Stimulated activated CD8-positive, alpha-beta memory T cell treated with anti-CD3 and anti-CD28 coated beads, Interleukin-15, amount 100 ng/mL, for 4 hours (primary cell): ENCODE results near the gene FBXO47.

Experiments
- DNase-seq, 2 donors: peaks; one replicate each; pipeline ENCODE4 v3.0.0-alpha.2; 2020; ENCODE audit warnings: low read depth in 2 of 2

Gene FBXO47

GRCh38 chr17:38905375-38905774, 61.8 kb downstream of the FBXO47 start:
- DNase-seq: no peak

- no peak for DNase-seq
Measured at GRCh38 chr17:38904892-38905291, 62.3 kb downstream of the FBXO47 start.

- no peak for DNase-seq
Measured at GRCh38 chr17:38903404-38903803, 63.8 kb downstream of the FBXO47 start.

- DNase-seq: no peak
Measured at GRCh38 chr17:38900978-38901656, 66.1 kb downstream of the FBXO47 start.

GRCh38 chr17:38899421-38899820, 67.8 kb downstream of the FBXO47 start:
- DNase-seq: no peak

GRCh38 chr17:38898812-38899348, 68.3 kb downstream of the FBXO47 start:
- DNase-seq: peak; percentile 77 to 83

GRCh38 chr17:38898291-38898679, 68.9 kb downstream of the FBXO47 start:
- no peak for DNase-seq

GRCh38 chr17:38897671-38898290, 69.4 kb downstream of the FBXO47 start:
- DNase-seq: no peak

- no peak for DNase-seq
Measured at GRCh38 chr17:38897176-38897575, 70.0 kb downstream of the FBXO47 start.

GRCh38 chr17:38896346-38896954, 70.8 kb downstream of the FBXO47 start:
- no peak for DNase-seq

- DNase-seq: no peak
Measured at GRCh38 chr17:38894276-38894675, 72.9 kb downstream of the FBXO47 start.

GRCh38 chr17:38893607-38894006, 73.6 kb downstream of the FBXO47 start:
- no peak for DNase-seq

GRCh38 chr17:38893113-38893512, 74.1 kb downstream of the FBXO47 start:
- DNase-seq: no peak

- no peak for DNase-seq
Measured at GRCh38 chr17:38892620-38893019, 74.6 kb downstream of the FBXO47 start.

- no peak for DNase-seq
Measured at GRCh38 chr17:38892083-38892482, 75.1 kb downstream of the FBXO47 start.

- no peak for DNase-seq
Measured at GRCh38 chr17:38891441-38891840, 75.8 kb downstream of the FBXO47 start.

- DNase-seq: no peak
Measured at GRCh38 chr17:38890410-38890746, 76.8 kb downstream of the FBXO47 start.

- no peak for DNase-seq
Measured at GRCh38 chr17:38889745-38890409, 77.3 kb downstream of the FBXO47 start.

- DNase-seq: no peak
Measured at GRCh38 chr17:38888842-38889241, 78.4 kb downstream of the FBXO47 start.

- no peak for DNase-seq
Measured at GRCh38 chr17:38886643-38887010, 80.6 kb downstream of the FBXO47 start.
